DMS 273 treated with DMSO at 0.1 percent for 48 hours (cell line): Measurements from ENCODE around the gene THSD7A.
"Not testable (repeated sequence)": the region's sequence is repeated elsewhere in the genome, so short reads cannot be mapped to it uniquely, and the experiment has no call there.

ENCODE experiments used
- DNase-seq: peaks from one replicate; lab custom pipeline; 2025; lab: John Stamatoyannopoulos, UW

THSD7A gene

GRCh38 chr7:11458736-11459483 lies 373.1 kb downstream of the THSD7A start:
- DNase-seq = no peak

- no peak for DNase-seq
These were observed 374.6 kb downstream of the THSD7A start for GRCh38 chr7:11457419-11457818.

- no peak for DNase-seq
These were observed 375.4 kb downstream of the THSD7A start for GRCh38 chr7:11456574-11456973.

- no peak for DNase-seq
These were observed 379.5 kb downstream of the THSD7A start for GRCh38 chr7:11452476-11452875.

GRCh38 chr7:11450281-11450680 lies 381.7 kb downstream of the THSD7A start:
- DNase-seq = no peak

GRCh38 chr7:11449316-11449715 lies 382.7 kb downstream of the THSD7A start:
- no peak for DNase-seq

GRCh38 chr7:11448323-11448722 lies 383.7 kb downstream of the THSD7A start:
- no peak for DNase-seq

GRCh38 chr7:11447106-11447505 lies 384.9 kb downstream of the THSD7A start:
- DNase-seq = peak; percentile 16

- not testable (repeated sequence) for DNase-seq
These were observed 388.1 kb downstream of the THSD7A start for GRCh38 chr7:11443934-11444333.

- no peak for DNase-seq
These were observed 394.0 kb downstream of the THSD7A start for GRCh38 chr7:11437994-11438393.

GRCh38 chr7:11436773-11437524 lies 395.0 kb downstream of the THSD7A start:
- no peak for DNase-seq

GRCh38 chr7:11436316-11436715 lies 395.7 kb downstream of the THSD7A start:
- DNase-seq = no peak

- no peak for DNase-seq
These were observed 397.6 kb downstream of the THSD7A start for GRCh38 chr7:11434366-11434765.

- no peak for DNase-seq
These were observed 401.2 kb downstream of the THSD7A start for GRCh38 chr7:11430841-11431240.

- DNase-seq = no peak
These were observed 401.9 kb downstream of the THSD7A start for GRCh38 chr7:11430112-11430511.

- DNase-seq = no peak
These were observed 403.0 kb downstream of the THSD7A start for GRCh38 chr7:11428877-11429581.

- peak; percentile 43 for DNase-seq
These were observed 404.2 kb downstream of the THSD7A start for GRCh38 chr7:11427686-11428273.

- no peak for DNase-seq
These were observed 408.0 kb downstream of the THSD7A start for GRCh38 chr7:11424006-11424405.

- no peak for DNase-seq
These were observed 411.9 kb downstream of the THSD7A start for GRCh38 chr7:11420049-11420448.

GRCh38 chr7:11416641-11417458 lies 415.1 kb downstream of the THSD7A start:
- DNase-seq = no peak

- DNase-seq = no peak
These were observed 416.9 kb downstream of the THSD7A start for GRCh38 chr7:11415101-11415500.

GRCh38 chr7:11413901-11414300 lies 418.1 kb downstream of the THSD7A start:
- no peak for DNase-seq
